ENCODE measurements around the gene STAMBPL1.

- TF ChIP-seq CTCF (conservative IDR thresholded peaks at IDR 0.05; ENCODE audit: low read length) (no peak), EZH2phosphoT487 (IDR thresholded peaks at IDR 0.05; ENCODE audit: borderline replicate concordance) (no peak)
Measured at GRCh38 chr10:88938039-88938438, 58.0 kb downstream of the STAMBPL1 start.
